HEK293 (cell line): ENCODE data around the gene MVB12A.

ENCODE experiments used
- BCL11B ChIP-seq: fragments of 450-650 bp; formaldehyde crosslinking; IDR thresholded peaks from 2 replicates; pipeline ENCODE4 v1.5.1; 2016; ENCODE audit warnings: low read depth, missing biosample characterization, missing genetic modification characterization
- GLIS1 ChIP-seq: fragments of 450-650 bp; formaldehyde crosslinking; IDR thresholded peaks from 2 replicates; pipeline ENCODE4 v1.5.1; 2016; ENCODE audit warnings: missing biosample characterization, missing genetic modification characterization
- KLF16 ChIP-seq: fragments of 450-650 bp; formaldehyde crosslinking; IDR thresholded peaks from 2 replicates; pipeline ENCODE4 v1.5.1; 2017; ENCODE audit warnings: missing biosample characterization, missing genetic modification characterization
- KLF8 ChIP-seq: fragments of 450-650 bp; formaldehyde crosslinking; IDR thresholded peaks from 2 replicates; pipeline ENCODE4 v1.5.1; 2016; ENCODE audit warnings: missing biosample characterization, missing genetic modification characterization
- KLF9 ChIP-seq: fragments of 450-650 bp; formaldehyde crosslinking; IDR thresholded peaks from 2 replicates; pipeline ENCODE4 v1.5.1; 2016; ENCODE audit warnings: missing biosample characterization, missing genetic modification characterization, low read depth
- SALL2 ChIP-seq: fragments of 450-650 bp; formaldehyde crosslinking; IDR thresholded peaks from 2 replicates; pipeline ENCODE4 v1.5.0; 2017; ENCODE audit warnings: missing biosample characterization, mild to moderate bottlenecking, missing genetic modification characterization, borderline replicate concordance
- ZBTB1 ChIP-seq: fragments of 450-650 bp; formaldehyde crosslinking; IDR thresholded peaks from 2 replicates; pipeline ENCODE4 v1.5.1; 2016; ENCODE audit warnings: missing biosample characterization, missing genetic modification characterization
- ZBTB17 ChIP-seq: fragments of 450-650 bp; formaldehyde crosslinking; IDR thresholded peaks from 2 replicates; pipeline ENCODE4 v1.5.1; 2016; ENCODE audit warnings: missing biosample characterization, missing genetic modification characterization
- ZBTB48 ChIP-seq: fragments of 450-650 bp; formaldehyde crosslinking; IDR thresholded peaks from 2 replicates; pipeline ENCODE4 v1.5.1; 2016; ENCODE audit warnings: missing biosample characterization, missing genetic modification characterization
- ZFHX2 ChIP-seq: fragments of 450-650 bp; formaldehyde crosslinking; conservative IDR thresholded peaks from 2 replicates; pipeline ENCODE4 v1.5.1; 2016; ENCODE audit warnings: missing biosample characterization, missing genetic modification characterization
- ZNF10 ChIP-seq: fragments of 450-650 bp; formaldehyde crosslinking; IDR thresholded peaks from 2 replicates; pipeline ENCODE4 v1.5.1; 2017; ENCODE audit warnings: missing biosample characterization, missing genetic modification characterization
- ZNF23 ChIP-seq: fragments of 450-650 bp; formaldehyde crosslinking; IDR thresholded peaks from 2 replicates; pipeline ENCODE4 v1.5.1; 2016; ENCODE audit warnings: missing biosample characterization, missing genetic modification characterization, borderline replicate concordance
- ZNF239 ChIP-seq: fragments of 450-650 bp; formaldehyde crosslinking; IDR thresholded peaks from 2 replicates; pipeline ENCODE4 v1.5.1; 2016; ENCODE audit warnings: missing biosample characterization, missing genetic modification characterization
- ZNF473 ChIP-seq: fragments of 450-650 bp; formaldehyde crosslinking; IDR thresholded peaks from 2 replicates; pipeline ENCODE4 v1.5.1; 2017; ENCODE audit warnings: missing biosample characterization, missing genetic modification characterization
- ZNF585B ChIP-seq: fragments of 450-650 bp; formaldehyde crosslinking; IDR thresholded peaks from 2 replicates; pipeline ENCODE4 v1.5.1; 2016; ENCODE audit warnings: missing biosample characterization, missing genetic modification characterization
- TF ChIP-seq, protein P1 (sequence below): fragments of 450-650 bp; formaldehyde crosslinking; IDR thresholded peaks from 2 replicates; pipeline ENCODE4 v1.5.1; 2016; ENCODE audit warnings: missing biosample characterization, missing genetic modification characterization, borderline replicate concordance
- TF ChIP-seq, protein P2 (sequence below): IDR thresholded peaks from 2 replicates; pipeline ENCODE4 v1.6.1; 2011; ENCODE audit warnings: mild to moderate bottlenecking, low read depth, low read length, borderline replicate concordance
- TF ChIP-seq, protein P3 (sequence below): fragments of 450-650 bp; formaldehyde crosslinking; optimal IDR thresholded peaks from 2 replicates; pipeline ENCODE3; 2016; ENCODE audit warnings: missing biosample characterization, mild to moderate bottlenecking, missing genetic modification characterization
- TF ChIP-seq, protein P4 (sequence below): fragments of 450-650 bp; formaldehyde crosslinking; IDR thresholded peaks from 2 replicates; pipeline ENCODE4 v1.5.1; 2016; ENCODE audit warnings: missing biosample characterization, missing genetic modification characterization
- TF ChIP-seq, protein P5 (sequence below): fragments of 450-650 bp; formaldehyde crosslinking; IDR thresholded peaks from 2 replicates; pipeline ENCODE4 v1.5.1; 2016; ENCODE audit warnings: missing biosample characterization, missing genetic modification characterization

MVB12A gene

DNA sequence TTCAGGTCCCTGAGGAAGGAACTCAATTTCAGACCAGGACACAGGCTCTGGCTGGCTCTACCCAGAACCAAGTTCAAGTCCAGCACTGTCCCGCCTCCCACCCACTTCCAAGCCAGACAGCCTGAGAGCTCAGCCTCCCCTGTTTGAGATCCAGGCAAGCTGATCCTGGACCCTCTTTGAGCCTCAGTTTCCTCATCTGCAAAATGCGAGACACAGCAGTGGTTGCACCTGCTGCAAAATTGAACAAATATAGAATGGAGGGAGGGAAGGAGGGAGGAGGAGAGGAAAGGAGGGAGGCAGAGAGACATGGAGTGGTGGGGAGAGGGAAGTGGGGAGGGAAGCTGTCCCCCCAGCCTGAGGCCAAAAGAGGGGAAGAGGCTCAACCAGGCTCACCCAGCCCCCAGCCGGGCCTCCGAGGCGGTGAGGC, 27.9 kb downstream of the MVB12A start (continued):
- TF ChIP-seq ZBTB1: no peak
- TF ChIP-seq ZNF10 (tag by site-specific recombination): no peak
- no peak for TF ChIP-seq ZBTB17 (tag by site-specific recombination)
- TF ChIP-seq, protein P1, sequence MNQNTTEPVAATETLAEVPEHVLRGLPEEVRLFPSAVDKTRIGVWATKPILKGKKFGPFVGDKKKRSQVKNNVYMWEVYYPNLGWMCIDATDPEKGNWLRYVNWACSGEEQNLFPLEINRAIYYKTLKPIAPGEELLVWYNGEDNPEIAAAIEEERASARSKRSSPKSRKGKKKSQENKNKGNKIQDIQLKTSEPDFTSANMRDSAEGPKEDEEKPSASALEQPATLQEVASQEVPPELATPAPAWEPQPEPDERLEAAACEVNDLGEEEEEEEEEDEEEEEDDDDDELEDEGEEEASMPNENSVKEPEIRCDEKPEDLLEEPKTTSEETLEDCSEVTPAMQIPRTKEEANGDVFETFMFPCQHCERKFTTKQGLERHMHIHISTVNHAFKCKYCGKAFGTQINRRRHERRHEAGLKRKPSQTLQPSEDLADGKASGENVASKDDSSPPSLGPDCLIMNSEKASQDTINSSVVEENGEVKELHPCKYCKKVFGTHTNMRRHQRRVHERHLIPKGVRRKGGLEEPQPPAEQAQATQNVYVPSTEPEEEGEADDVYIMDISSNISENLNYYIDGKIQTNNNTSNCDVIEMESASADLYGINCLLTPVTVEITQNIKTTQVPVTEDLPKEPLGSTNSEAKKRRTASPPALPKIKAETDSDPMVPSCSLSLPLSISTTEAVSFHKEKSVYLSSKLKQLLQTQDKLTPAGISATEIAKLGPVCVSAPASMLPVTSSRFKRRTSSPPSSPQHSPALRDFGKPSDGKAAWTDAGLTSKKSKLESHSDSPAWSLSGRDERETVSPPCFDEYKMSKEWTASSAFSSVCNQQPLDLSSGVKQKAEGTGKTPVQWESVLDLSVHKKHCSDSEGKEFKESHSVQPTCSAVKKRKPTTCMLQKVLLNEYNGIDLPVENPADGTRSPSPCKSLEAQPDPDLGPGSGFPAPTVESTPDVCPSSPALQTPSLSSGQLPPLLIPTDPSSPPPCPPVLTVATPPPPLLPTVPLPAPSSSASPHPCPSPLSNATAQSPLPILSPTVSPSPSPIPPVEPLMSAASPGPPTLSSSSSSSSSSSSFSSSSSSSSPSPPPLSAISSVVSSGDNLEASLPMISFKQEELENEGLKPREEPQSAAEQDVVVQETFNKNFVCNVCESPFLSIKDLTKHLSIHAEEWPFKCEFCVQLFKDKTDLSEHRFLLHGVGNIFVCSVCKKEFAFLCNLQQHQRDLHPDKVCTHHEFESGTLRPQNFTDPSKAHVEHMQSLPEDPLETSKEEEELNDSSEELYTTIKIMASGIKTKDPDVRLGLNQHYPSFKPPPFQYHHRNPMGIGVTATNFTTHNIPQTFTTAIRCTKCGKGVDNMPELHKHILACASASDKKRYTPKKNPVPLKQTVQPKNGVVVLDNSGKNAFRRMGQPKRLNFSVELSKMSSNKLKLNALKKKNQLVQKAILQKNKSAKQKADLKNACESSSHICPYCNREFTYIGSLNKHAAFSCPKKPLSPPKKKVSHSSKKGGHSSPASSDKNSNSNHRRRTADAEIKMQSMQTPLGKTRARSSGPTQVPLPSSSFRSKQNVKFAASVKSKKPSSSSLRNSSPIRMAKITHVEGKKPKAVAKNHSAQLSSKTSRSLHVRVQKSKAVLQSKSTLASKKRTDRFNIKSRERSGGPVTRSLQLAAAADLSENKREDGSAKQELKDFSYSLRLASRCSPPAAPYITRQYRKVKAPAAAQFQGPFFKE (tag by site-specific recombination): no peak
- TF ChIP-seq SALL2 (tag by site-specific recombination): no peak
- TF ChIP-seq, protein P2, sequence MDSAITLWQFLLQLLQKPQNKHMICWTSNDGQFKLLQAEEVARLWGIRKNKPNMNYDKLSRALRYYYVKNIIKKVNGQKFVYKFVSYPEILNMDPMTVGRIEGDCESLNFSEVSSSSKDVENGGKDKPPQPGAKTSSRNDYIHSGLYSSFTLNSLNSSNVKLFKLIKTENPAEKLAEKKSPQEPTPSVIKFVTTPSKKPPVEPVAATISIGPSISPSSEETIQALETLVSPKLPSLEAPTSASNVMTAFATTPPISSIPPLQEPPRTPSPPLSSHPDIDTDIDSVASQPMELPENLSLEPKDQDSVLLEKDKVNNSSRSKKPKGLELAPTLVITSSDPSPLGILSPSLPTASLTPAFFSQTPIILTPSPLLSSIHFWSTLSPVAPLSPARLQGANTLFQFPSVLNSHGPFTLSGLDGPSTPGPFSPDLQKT: no peak
- TF ChIP-seq, protein P3, sequence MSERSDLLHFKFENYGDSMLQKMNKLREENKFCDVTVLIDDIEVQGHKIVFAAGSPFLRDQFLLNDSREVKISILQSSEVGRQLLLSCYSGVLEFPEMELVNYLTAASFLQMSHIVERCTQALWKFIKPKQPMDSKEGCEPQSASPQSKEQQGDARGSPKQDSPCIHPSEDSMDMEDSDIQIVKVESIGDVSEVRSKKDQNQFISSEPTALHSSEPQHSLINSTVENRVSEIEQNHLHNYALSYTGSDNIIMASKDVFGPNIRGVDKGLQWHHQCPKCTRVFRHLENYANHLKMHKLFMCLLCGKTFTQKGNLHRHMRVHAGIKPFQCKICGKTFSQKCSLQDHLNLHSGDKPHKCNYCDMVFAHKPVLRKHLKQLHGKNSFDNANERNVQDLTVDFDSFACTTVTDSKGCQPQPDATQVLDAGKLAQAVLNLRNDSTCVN: peak; percentile 28
- no peak for TF ChIP-seq KLF16 (tag by site-specific recombination)
- TF ChIP-seq ZNF473: no peak
- TF ChIP-seq, protein P4, sequence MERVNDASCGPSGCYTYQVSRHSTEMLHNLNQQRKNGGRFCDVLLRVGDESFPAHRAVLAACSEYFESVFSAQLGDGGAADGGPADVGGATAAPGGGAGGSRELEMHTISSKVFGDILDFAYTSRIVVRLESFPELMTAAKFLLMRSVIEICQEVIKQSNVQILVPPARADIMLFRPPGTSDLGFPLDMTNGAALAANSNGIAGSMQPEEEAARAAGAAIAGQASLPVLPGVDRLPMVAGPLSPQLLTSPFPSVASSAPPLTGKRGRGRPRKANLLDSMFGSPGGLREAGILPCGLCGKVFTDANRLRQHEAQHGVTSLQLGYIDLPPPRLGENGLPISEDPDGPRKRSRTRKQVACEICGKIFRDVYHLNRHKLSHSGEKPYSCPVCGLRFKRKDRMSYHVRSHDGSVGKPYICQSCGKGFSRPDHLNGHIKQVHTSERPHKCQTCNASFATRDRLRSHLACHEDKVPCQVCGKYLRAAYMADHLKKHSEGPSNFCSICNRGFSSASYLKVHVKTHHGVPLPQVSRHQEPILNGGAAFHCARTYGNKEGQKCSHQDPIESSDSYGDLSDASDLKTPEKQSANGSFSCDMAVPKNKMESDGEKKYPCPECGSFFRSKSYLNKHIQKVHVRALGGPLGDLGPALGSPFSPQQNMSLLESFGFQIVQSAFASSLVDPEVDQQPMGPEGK (tag by site-specific recombination): peak; percentile 57
- TF ChIP-seq ZFHX2: no peak
- TF ChIP-seq ZNF239 (tag by site-specific recombination): no peak
- TF ChIP-seq GLIS1 (tag by site-specific recombination): peak; percentile 86
- TF ChIP-seq ZBTB48 (tag by site-specific recombination): no peak
- TF ChIP-seq BCL11B: no peak
- TF ChIP-seq ZNF23 (tag by site-specific recombination): no peak
- TF ChIP-seq KLF8: no peak
- TF ChIP-seq, protein P5, sequence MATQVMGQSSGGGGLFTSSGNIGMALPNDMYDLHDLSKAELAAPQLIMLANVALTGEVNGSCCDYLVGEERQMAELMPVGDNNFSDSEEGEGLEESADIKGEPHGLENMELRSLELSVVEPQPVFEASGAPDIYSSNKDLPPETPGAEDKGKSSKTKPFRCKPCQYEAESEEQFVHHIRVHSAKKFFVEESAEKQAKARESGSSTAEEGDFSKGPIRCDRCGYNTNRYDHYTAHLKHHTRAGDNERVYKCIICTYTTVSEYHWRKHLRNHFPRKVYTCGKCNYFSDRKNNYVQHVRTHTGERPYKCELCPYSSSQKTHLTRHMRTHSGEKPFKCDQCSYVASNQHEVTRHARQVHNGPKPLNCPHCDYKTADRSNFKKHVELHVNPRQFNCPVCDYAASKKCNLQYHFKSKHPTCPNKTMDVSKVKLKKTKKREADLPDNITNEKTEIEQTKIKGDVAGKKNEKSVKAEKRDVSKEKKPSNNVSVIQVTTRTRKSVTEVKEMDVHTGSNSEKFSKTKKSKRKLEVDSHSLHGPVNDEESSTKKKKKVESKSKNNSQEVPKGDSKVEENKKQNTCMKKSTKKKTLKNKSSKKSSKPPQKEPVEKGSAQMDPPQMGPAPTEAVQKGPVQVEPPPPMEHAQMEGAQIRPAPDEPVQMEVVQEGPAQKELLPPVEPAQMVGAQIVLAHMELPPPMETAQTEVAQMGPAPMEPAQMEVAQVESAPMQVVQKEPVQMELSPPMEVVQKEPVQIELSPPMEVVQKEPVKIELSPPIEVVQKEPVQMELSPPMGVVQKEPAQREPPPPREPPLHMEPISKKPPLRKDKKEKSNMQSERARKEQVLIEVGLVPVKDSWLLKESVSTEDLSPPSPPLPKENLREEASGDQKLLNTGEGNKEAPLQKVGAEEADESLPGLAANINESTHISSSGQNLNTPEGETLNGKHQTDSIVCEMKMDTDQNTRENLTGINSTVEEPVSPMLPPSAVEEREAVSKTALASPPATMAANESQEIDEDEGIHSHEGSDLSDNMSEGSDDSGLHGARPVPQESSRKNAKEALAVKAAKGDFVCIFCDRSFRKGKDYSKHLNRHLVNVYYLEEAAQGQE (tag by site-specific recombination): no peak
- no peak for TF ChIP-seq KLF9 (tag by site-specific recombination)
- TF ChIP-seq ZNF585B: no peak
